Right ventricle myocardium superior (tissue), 1 donor: Measurements from ENCODE around the gene ARSG. TPM values are rescaled to one million over a fixed set of nuclear protein-coding genes. Genes with fewer than 3 reads are reported as not detected.
"Not testable (repeated sequence)": the region's sequence is repeated elsewhere in the genome, so short reads cannot be mapped to it uniquely, and the experiment has no call there.

Experiments
- ATAC-seq: fragments of 200-7000 bp; cut with Tn5 transposase; one replicate; pipeline ENCODE4 v1.9.1; 2020; ENCODE audit warnings: mild to moderate bottlenecking; ENCODE audit not compliant: poor library complexity
- DNase-seq: peaks from one replicate; pipeline ENCODE4 v3.0.0-alpha.2; 2020
- intact Hi-C: fragments of 100-400 bp; cut with DNase I; formaldehyde crosslinking; loops from one replicate; pipeline ENCODE4 v1.11.2; 2022
- total RNA-seq: library from RNA; stranded (reverse); fragmentation: NEBNext Ultra II Directional; extraction: Animal tissue kit (Norgen Biotek cat#: 25700); gene quantifications from one replicate; pipeline ENCODE4 v1.2.1, GENCODE V29; 2021
- donor health status: DM: no; HTN: yes; CAD: no; lungs with severe emphysema.

Gene ARSG
- total RNA-seq, 1 donor from 2014 or later: 3.1 TPM

DNA sequence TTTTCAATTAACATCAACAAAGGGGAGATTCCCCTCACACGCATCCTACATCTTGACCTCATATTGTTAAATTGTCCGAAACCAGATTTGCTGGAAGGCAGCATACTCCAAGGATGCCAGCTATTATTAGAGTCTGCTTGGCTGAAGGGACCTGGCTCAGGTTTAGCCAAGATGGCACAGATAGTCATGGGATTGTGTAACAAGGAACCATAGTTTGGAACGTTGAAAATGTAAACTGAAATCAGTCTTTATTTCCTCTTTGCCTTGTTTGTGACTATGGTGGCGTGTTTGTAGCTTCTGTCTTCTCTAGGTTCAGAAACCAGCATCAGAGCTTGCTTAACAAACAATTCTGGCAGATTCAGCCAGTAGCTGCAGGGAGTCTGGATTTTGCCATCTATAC lies 5.9 kb downstream of the ARSG start:
- intact Hi-C loops: no loop called here
- DNase-seq: no peak
- no peak for ATAC-seq

- ATAC-seq (no peak), DNase-seq (no peak)
- intact Hi-C loops: no loop called here
Measured at GRCh38 chr17:68298601-68299000, 7.3 kb downstream of the ARSG start.

DNA sequence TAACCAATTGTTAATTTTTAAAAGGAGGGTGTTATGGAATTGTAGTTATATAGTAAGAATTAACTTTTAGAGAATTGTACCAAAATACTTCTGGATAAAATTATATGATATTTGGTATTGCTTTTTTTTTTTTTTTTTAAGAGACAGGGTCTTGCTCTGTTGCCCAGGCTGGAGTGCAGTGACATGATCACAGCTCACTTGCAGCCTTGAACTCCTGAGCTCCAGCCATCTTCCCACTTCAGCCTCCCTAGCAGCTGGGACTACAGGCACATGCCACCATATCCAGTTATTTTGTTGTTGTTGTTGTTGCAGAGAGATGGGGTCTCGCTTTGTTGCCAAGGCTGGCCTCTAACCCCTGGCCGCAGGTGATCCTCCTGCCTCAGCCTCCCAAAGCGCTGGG lies 8.5 kb downstream of the ARSG start:
- ATAC-seq (no peak), DNase-seq (no peak)
- intact Hi-C loops: no loop called here

DNA sequence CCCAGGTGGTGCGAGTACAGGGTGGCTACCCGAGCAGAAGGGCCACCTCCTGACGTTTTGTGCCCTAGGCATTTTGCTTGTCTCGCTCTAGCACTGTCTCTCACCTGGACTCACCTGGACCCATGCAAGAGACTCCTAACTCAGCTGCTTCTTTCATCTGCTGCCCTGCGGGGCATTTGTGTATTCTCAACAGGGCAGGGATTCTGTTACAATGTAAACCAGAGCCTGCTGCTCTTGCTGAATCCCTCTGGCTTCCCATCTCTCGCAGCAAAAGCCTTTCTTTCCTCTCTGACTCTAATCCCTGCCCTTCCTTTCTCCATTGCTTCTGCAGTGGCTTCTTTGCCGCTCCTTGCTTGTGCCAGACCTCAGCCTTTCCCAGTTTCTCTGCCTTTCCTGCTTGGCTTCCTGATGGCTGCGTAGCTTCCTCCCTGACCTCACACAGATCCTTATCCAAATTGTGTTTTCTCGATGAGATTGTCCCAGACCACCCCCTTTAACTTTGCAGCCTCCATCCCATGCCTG lies 10.2 kb downstream of the ARSG start:
- DNase-seq (no peak), ATAC-seq (no peak)
- intact Hi-C loops: no loop called here

DNA sequence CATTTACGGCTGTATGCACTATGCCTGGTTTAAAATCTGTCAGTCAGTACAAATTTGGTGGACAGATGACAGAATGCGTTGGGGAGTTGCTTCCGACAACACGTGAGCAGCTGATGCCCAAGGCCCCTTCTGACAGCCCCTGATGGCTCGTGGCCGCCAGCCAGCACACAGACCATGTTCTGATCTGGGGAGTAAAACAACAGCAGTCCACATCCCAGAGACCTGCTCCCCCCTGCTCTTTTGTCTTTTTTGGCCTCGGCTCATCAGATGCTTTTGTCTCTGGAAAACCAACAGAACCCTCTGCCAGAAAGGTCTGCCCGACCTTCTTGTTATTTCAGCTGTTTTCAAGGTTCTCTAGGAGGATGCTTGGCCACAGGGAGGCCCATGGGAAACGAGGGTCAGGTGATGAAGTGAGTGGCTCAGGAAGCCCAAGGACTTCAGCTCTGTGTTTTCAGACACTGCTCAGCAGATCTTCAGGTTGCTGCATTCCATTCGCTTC lies 10.8 kb downstream of the ARSG start:
- DNase-seq (no peak), ATAC-seq (no peak)

GRCh38 chr17:68302666-68303065 lies 11.4 kb downstream of the ARSG start:
- intact Hi-C loops: no loop called here
- ATAC-seq (no peak), DNase-seq (no peak)

More for the DNA sequence above, 10.8 kb downstream of the ARSG start:
- intact Hi-C loops: no loop called here

- no peak for DNase-seq
- intact Hi-C loops: no loop called here
- ATAC-seq: no peak
Measured at GRCh38 chr17:68304706-68305105, 13.4 kb downstream of the ARSG start.

DNA sequence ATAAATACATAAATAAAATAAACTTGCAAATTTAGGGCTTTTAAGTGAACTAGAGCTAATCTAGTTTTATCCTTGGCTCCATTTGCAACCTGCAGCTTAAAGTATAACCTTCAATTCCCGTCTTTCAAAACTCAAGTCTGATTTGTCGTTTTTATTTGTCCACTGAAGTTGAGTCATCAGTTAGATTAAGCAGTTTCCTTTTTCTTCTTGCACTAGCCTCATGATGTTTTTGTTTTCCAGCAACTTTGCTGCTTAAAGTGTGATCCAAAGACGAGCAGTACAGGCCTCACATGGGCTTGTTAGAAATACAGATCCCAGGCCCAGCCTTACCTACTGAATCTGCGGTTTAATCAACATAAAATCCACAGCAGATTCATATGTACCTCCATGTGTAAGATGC lies 13.8 kb downstream of the ARSG start:
- intact Hi-C loops: no loop called here
- DNase-seq (no peak), ATAC-seq (no peak)

DNA sequence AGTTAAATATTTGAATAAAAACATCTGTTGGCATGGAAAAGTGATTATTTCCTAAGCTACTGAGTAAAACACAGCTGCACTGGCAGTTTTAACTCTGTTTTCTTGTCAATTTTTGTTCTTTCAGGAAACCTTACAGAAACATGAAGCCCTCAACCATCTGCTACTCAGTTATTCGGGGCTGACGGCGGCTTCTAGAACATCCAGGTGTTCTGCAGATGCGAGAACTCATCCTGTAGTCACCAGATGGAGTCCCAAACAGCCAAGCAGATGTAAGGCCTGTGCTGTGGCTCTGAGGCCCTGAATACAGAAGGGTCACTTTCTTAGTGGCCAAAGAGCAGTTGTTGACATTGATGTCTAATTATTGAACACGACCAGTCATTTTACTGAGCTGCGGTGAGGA lies 15.5 kb downstream of the ARSG start:
- DNase-seq: no peak
- intact Hi-C loops: no loop called here
- ATAC-seq: no peak

DNA sequence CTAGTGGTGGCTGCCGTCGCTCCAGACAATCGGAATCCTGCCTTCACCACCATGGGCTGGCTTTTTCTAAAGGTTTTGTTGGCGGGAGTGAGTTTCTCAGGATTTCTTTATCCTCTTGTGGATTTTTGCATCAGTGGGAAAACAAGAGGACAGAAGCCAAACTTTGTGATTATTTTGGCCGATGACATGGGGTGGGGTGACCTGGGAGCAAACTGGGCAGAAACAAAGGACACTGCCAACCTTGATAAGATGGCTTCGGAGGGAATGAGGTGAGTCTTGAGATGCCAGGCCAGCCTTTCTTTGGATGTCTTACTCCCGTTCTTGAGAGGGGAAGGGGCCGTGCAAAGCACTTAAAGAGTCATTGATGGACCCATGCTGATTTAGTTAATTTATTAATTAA lies 16.1 kb downstream of the ARSG start:
- intact Hi-C loops: no loop called here
- ATAC-seq: no peak
- DNase-seq: no peak

GRCh38 chr17:68308486-68308885 lies 17.2 kb downstream of the ARSG start:
- intact Hi-C loops, ATAC-seq, DNase-seq: not testable (repeated sequence)

GRCh38 chr17:68309066-68309670 lies 17.9 kb downstream of the ARSG start:
- ATAC-seq, DNase-seq, intact Hi-C loops: not testable (repeated sequence)

- intact Hi-C loops: no loop called here
- no peak for ATAC-seq
- no peak for DNase-seq
Measured at GRCh38 chr17:68310152-68310551, 18.9 kb downstream of the ARSG start.

GRCh38 chr17:68314916-68315535 lies 23.7 kb downstream of the ARSG start:
- DNase-seq (no peak), ATAC-seq (peak; percentile 19)
- intact Hi-C loops: no loop called here

DNA sequence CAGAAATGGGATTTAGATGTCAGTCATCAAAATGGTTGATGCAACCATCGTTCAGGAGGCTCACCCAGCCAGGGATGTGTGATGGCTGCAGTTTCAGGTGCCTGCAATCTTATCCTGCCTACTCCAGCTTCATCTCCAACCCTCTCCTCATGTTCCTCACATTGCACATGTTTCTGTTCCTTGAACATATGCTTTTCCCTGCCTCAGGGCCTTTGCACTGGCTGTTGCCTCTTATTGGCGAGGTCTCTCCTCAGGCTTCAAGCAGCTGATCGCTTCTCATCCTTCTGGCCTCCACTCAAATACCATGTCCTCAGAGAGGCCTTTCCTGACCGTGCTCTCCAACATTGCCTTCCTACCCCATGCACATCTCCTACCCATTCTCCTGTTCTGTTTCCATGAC lies 24.6 kb downstream of the ARSG start:
- intact Hi-C loops: no loop called here
- ATAC-seq: no peak
- DNase-seq: no peak

DNA sequence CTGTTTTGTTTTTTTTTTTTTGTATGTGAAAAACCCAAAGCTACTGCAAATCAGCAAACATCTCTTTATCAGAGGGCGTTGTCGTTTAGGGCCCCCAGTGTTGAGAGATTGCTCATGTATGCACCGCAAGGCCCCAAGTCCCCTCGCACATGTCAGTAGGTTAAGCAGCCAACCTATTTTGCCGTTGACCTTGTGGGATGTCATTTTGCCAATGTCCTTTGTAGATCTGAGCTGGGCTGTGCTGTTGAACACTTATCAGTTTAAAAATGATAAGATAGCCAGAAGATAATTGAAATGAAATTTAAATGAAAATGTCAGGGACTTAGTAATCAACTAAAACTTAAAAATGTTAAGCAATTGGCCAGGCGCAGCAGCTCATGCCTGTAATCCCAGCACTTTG lies 26.2 kb downstream of the ARSG start:
- intact Hi-C loops: no loop called here
- DNase-seq (no peak), ATAC-seq (no peak)

GRCh38 chr17:68318103-68318991 lies 27.1 kb downstream of the ARSG start:
- DNase-seq (no peak), ATAC-seq (peak; percentile 32)
- intact Hi-C loops: no loop called here

- DNase-seq (no peak), ATAC-seq (peak; percentile 81)
- intact Hi-C loops: no loop called here
Measured at GRCh38 chr17:68319410-68320162, 28.3 kb downstream of the ARSG start.
